SU-DHL-6 (cell line): ENCODE results near the gene ZNF22.

Experiments used
- H2AFZ ChIP-seq: fragments of 200-600 bp; sonication (generic); 2 replicates; pipeline ENCODE4 v1.6.1; 2014; ENCODE audit warnings: low read depth, mild to moderate bottlenecking, moderate library complexity, mixed read lengths, antibody characterized with exemption, low read length; ENCODE audit not compliant: severe bottlenecking
- H3F3A ChIP-seq: fragments of 200-600 bp; shearing (Covaris generic); 2 replicates; pipeline ENCODE4 v1.6.0; 2016; ENCODE audit warnings: antibody characterized with exemption, mild to moderate bottlenecking; ENCODE audit not compliant: insufficient read depth
- H3K27ac ChIP-seq: fragments of 200-600 bp; sonication (generic); 2 replicates; pipeline ENCODE4 v1.5.1; 2016; ENCODE audit warnings: low read depth, mild to moderate bottlenecking, low read length, moderate library complexity, mixed read lengths
- H3K27me3 ChIP-seq: fragments of 200-600 bp; sonication (generic), shearing (Covaris generic); 2 replicates; pipeline ENCODE4 v1.6.0; 2014; ENCODE audit warnings: mild to moderate bottlenecking, low read length
- H3K36me3 ChIP-seq: fragments of 200-600 bp; sonication (generic); 2 replicates; pipeline ENCODE4 v1.6.1; 2014; ENCODE audit warnings: mild to moderate bottlenecking, low read length, mixed read lengths
- H3K4me2 ChIP-seq: fragments of 300-600, 200-600 bp; shearing (Covaris generic), sonication (generic); 2 replicates; pipeline ENCODE4 v1.6.0; 2014; ENCODE audit warnings: low read length, low read depth, mild to moderate bottlenecking; ENCODE audit not compliant: poor library complexity, severe bottlenecking
- H3K4me3 ChIP-seq: fragments of 200-600 bp; sonication (generic); 2 replicates; pipeline ENCODE4 v1.5.1; 2014; ENCODE audit warnings: antibody characterized with exemption, low read length, mild to moderate bottlenecking, mixed read lengths; ENCODE audit not compliant: insufficient read depth, poor library complexity, severe bottlenecking
- H3K79me2 ChIP-seq: fragments of 200-600 bp; sonication (generic); 2 replicates; pipeline ENCODE4 v1.6.1; 2014; ENCODE audit warnings: mild to moderate bottlenecking, low read length, moderate library complexity; ENCODE audit not compliant: insufficient read depth
- H3K9ac ChIP-seq: fragments of 200-600 bp; sonication (generic); 2 replicates; pipeline ENCODE4 v1.7.0; 2014; ENCODE audit warnings: mild to moderate bottlenecking, low read length
- H3K9me2 ChIP-seq: fragments of 200-600 bp; sonication (generic); replicated peaks from 2 replicates; pipeline ENCODE4 v1.6.1; 2014; ENCODE audit warnings: low read length; ENCODE audit not compliant: insufficient read depth
- H3K9me3 ChIP-seq: fragments of 200-600 bp; sonication (generic); 2 replicates; pipeline ENCODE4 v1.6.1; 2014; ENCODE audit warnings: low read length, mixed read lengths; ENCODE audit not compliant: insufficient read depth
- H4K20me1 ChIP-seq: fragments of 200-600 bp; sonication (generic); 2 replicates; pipeline ENCODE4 v1.6.1; 2014; ENCODE audit warnings: low read depth, mild to moderate bottlenecking, antibody characterized with exemption, low read length, moderate library complexity, mixed read lengths
- EZH2phosphoT487 ChIP-seq: fragments of 200-600 bp; sonication (generic), shearing (Covaris generic); conservative IDR thresholded peaks from 2 replicates; pipeline ENCODE4 v1.6.1; 2018; ENCODE audit warnings: mild to moderate bottlenecking, antibody characterized with exemption, low read length, moderate library complexity, mixed read lengths
- TF ChIP-seq, protein P1 (sequence below): fragments of 200-600 bp; sonication (generic); IDR thresholded peaks from one replicate; pipeline ENCODE4 v1.5.1; 2017; ENCODE audit warnings: antibody characterized with exemption, mild to moderate bottlenecking, low read length, moderate library complexity; ENCODE audit not compliant: insufficient read depth, poor library complexity, severe bottlenecking

The ZNF22 gene

DNA sequence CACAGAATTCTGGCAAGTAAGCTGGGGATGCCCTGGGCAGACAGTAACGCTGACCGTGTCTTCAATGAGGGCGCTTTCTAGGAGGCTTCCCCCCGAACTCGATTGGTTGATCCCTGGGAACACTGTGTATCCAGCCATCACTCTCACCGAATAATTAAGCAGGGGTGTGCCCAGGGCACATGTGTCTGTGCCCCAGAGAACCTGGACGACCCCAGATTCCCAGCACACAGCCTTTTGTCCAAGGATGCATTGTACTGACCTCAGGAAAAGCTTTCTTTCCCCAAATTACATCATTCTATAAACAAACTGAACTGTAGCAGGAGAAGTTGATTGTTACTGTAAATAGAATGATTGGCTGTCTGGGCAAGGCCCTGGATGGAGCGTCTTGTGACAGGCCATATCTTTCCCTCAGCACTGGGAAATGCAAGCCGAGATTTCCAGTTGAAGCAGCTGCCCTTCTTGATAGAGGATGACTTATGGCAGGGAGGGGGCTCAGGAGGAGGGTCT is 15.5 kb upstream of the ZNF22 start:
- no peaks in the 10 kb centered on the region for H3K36me3 ChIP-seq
- H3K9me3 ChIP-seq = no peaks in the 10 kb centered on the region
- no peak overlapping the region for H3K4me2 ChIP-seq
- H3K9ac ChIP-seq = no peak overlapping the region
- H3K9me2 ChIP-seq = no peaks in the 10 kb centered on the region
- no peak overlapping the region for H2AFZ ChIP-seq
- H4K20me1 ChIP-seq = no peaks in the 10 kb centered on the region
- H3F3A ChIP-seq = no peaks in the 10 kb centered on the region
- no peak for TF ChIP-seq EZH2phosphoT487
- TF ChIP-seq, protein P1, sequence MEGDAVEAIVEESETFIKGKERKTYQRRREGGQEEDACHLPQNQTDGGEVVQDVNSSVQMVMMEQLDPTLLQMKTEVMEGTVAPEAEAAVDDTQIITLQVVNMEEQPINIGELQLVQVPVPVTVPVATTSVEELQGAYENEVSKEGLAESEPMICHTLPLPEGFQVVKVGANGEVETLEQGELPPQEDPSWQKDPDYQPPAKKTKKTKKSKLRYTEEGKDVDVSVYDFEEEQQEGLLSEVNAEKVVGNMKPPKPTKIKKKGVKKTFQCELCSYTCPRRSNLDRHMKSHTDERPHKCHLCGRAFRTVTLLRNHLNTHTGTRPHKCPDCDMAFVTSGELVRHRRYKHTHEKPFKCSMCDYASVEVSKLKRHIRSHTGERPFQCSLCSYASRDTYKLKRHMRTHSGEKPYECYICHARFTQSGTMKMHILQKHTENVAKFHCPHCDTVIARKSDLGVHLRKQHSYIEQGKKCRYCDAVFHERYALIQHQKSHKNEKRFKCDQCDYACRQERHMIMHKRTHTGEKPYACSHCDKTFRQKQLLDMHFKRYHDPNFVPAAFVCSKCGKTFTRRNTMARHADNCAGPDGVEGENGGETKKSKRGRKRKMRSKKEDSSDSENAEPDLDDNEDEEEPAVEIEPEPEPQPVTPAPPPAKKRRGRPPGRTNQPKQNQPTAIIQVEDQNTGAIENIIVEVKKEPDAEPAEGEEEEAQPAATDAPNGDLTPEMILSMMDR = no peak
- no peak overlapping the region for H3K4me3 ChIP-seq
- H3K27me3 ChIP-seq = no peaks in the 10 kb centered on the region
- no peak overlapping the region for H3K27ac ChIP-seq
- H3K79me2 ChIP-seq = no peaks in the 10 kb centered on the region

DNA sequence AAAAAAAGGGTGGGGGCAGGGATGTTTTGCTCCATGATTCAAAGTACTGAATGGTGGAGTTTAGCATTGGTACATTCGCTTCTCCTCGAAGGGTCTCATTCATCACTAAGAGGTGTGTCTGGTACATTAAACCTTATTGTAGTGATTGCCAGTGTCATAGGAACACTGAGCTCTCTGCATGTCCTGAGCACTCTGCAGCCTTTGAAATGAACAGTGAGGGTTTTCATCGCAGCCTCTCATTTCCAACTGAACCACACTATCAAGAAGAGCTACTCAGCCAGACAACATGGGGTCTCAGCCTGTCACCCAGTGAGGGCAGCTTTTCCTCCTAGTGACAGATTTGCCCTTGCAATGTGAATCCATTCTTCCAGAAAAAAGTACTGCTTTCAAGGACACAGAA is 14.5 kb upstream of the ZNF22 start:
- Histone ChIP-seq H3K27me3 (no peaks in the 10 kb centered on the region), H3K9me3 (no peaks in the 10 kb centered on the region), H3K4me3 (no peak overlapping the region), H3F3A (no peaks in the 10 kb centered on the region), H3K9me2 (no peaks in the 10 kb centered on the region), H3K4me2 (no peak overlapping the region), H3K9ac (no peak overlapping the region), H2AFZ (no peak overlapping the region), H3K36me3 (no peaks in the 10 kb centered on the region), H3K27ac (no peak overlapping the region), H4K20me1 (no peaks in the 10 kb centered on the region), H3K79me2 (no peaks in the 10 kb centered on the region)
- no peak for TF ChIP-seq EZH2phosphoT487
- TF ChIP-seq, protein P1 = no peak

DNA sequence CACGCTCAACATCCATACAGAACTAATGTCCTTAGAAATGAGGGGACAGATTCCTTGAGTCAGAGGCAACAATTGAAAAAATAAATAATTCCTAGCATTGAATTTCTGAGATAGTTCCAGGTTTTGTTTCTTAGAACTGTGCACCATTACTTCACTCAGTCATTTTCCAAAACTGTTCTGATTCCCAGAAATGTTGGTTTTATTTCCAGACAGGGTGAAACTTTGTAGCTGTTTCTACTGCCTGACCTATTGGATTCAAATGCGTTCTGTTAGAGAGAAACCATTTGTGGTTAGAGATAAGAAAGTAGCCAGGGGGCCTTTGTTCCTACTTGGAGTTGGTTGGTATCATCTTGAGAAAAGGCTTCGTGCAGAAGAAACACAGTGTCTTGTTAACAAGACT is 14.1 kb upstream of the ZNF22 start:
- Histone ChIP-seq H3K9me2 (no peaks in the 10 kb centered on the region), H3K9me3 (no peaks in the 10 kb centered on the region), H2AFZ (no peak overlapping the region), H3K4me2 (no peak overlapping the region), H3K4me3 (no peak overlapping the region), H3F3A (no peaks in the 10 kb centered on the region), H3K27ac (no peak overlapping the region), H3K27me3 (no peaks in the 10 kb centered on the region), H3K36me3 (no peaks in the 10 kb centered on the region), H4K20me1 (no peaks in the 10 kb centered on the region), H3K9ac (no peak overlapping the region), H3K79me2 (no peaks in the 10 kb centered on the region)
- TF ChIP-seq, protein P1 = no peak
- no peak for TF ChIP-seq EZH2phosphoT487
